ENCODE measurements around the gene LTBP3.

LTBP3 gene

DNA sequence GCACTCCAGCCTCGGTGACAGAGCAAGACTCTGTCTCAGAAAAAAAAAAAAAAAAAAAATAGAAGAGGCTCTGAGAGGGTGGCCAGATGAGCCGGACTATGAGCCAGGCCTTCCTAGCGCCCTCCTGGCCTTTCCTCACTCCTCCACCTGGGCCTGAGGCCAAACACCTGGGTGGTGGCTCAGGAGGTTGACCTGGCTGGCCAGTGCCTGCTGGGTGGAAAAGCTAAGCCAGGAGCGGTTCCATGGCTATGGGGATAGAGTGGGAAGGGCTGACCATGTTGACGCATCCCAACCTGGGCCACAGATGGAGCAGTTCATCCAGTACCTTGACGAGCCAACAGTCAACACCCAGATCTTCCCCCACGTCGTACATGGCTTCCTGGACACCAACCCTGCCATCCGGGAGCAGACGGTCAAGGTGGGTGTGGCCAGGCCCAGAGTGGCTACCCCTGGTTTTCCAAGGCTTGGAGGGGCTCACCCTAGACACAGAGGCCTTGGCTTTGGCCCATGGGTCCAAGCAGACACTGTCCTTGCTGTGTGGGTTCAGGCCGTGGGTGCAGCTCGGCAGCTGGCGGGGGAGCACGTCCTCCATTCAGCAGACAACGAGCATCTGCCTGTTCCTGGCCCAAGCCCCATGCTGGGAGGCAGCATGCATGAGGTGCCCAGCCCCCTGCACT, 25.6 kb downstream of the LTBP3 start:
- no peak overlapping the region for H3K27ac ChIP-seq

DNA sequence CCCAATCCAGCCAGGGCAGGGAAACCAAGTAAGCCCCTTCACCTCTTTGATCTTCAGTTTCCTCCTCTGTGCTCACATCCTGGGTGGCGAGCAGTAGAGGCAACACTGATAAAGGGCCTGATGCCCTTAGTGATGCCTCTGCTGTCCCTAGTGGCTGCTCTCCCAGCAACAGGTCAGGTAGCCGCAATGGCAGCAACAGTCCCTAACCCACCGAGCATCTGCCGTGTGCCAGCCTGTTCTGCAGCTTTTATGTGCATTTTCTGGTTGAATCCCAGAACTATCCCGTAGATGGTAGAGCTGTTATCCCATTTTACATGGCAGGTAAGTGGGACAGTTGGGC, 28.0 kb downstream of the LTBP3 start:
- no peak overlapping the region for H3K4me2 ChIP-seq (ENCODE audit: low read length)
- no peaks in the 10 kb centered on the region for H3K4me1 ChIP-seq
- no peak overlapping the region for H2AFZ ChIP-seq
- no peak overlapping the region for H3K9ac ChIP-seq
- H3K9me3 ChIP-seq (ENCODE audit: control insufficient read depth, low read length), result no peaks in the 10 kb centered on the region
- H3K27me3 ChIP-seq (ENCODE audit: control insufficient read depth, insufficient read depth, low read length), result no peaks in the 10 kb centered on the region
- no peak overlapping the region for H3K4me3 ChIP-seq (ENCODE audit: low read depth, low read length)
- no peaks in the 10 kb centered on the region for H3K36me3 ChIP-seq (ENCODE audit: control insufficient read depth, insufficient read depth, low read length)
- H3K27ac ChIP-seq, result no peak overlapping the region
- TF ChIP-seq, protein P1, sequence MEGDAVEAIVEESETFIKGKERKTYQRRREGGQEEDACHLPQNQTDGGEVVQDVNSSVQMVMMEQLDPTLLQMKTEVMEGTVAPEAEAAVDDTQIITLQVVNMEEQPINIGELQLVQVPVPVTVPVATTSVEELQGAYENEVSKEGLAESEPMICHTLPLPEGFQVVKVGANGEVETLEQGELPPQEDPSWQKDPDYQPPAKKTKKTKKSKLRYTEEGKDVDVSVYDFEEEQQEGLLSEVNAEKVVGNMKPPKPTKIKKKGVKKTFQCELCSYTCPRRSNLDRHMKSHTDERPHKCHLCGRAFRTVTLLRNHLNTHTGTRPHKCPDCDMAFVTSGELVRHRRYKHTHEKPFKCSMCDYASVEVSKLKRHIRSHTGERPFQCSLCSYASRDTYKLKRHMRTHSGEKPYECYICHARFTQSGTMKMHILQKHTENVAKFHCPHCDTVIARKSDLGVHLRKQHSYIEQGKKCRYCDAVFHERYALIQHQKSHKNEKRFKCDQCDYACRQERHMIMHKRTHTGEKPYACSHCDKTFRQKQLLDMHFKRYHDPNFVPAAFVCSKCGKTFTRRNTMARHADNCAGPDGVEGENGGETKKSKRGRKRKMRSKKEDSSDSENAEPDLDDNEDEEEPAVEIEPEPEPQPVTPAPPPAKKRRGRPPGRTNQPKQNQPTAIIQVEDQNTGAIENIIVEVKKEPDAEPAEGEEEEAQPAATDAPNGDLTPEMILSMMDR (IDR thresholded peaks at IDR 0.05), result no peak
- H3K79me2 ChIP-seq, result peaks cover 3% of the 10 kb centered on the region

More for the DNA sequence above, 25.6 kb downstream of the LTBP3 start:
- no peak overlapping the region for H3K9ac ChIP-seq
- no peaks in the 10 kb centered on the region for H3K79me2 ChIP-seq
- no peak overlapping the region for H2AFZ ChIP-seq
- H3K9me3 ChIP-seq (ENCODE audit: control insufficient read depth, low read length), result no peaks in the 10 kb centered on the region
- TF ChIP-seq, protein P1 (IDR thresholded peaks at IDR 0.05), result no peak
- no peak overlapping the region for H3K4me2 ChIP-seq (ENCODE audit: low read length)
- no peaks in the 10 kb centered on the region for H3K4me1 ChIP-seq
- H3K4me3 ChIP-seq (ENCODE audit: low read depth, low read length), result no peak overlapping the region
- H3K36me3 ChIP-seq (ENCODE audit: control insufficient read depth, insufficient read depth, low read length), result no peaks in the 10 kb centered on the region
- H3K27me3 ChIP-seq (ENCODE audit: control insufficient read depth, insufficient read depth, low read length), result no peaks in the 10 kb centered on the region

- Histone ChIP-seq H2AFZ (no peak overlapping the region), H3K27ac (no peak overlapping the region), H3K4me1 (no peaks in the 10 kb centered on the region), H3K4me3 (ENCODE audit: low read depth, low read length) (no peak overlapping the region), H3K36me3 (ENCODE audit: control insufficient read depth, insufficient read depth, low read length) (no peaks in the 10 kb centered on the region), H3K79me2 (peaks cover 3% of the 10 kb centered on the region), H3K9ac (no peak overlapping the region), H3K9me3 (ENCODE audit: control insufficient read depth, low read length) (no peaks in the 10 kb centered on the region), H3K27me3 (ENCODE audit: control insufficient read depth, insufficient read depth, low read length) (no peaks in the 10 kb centered on the region), H3K4me2 (ENCODE audit: low read length) (no peak overlapping the region)
- TF ChIP-seq, protein P1 (IDR thresholded peaks at IDR 0.05), result no peak
Measured at GRCh38 chr11:65529475-65530156, 28.5 kb downstream of the LTBP3 start.

DNA sequence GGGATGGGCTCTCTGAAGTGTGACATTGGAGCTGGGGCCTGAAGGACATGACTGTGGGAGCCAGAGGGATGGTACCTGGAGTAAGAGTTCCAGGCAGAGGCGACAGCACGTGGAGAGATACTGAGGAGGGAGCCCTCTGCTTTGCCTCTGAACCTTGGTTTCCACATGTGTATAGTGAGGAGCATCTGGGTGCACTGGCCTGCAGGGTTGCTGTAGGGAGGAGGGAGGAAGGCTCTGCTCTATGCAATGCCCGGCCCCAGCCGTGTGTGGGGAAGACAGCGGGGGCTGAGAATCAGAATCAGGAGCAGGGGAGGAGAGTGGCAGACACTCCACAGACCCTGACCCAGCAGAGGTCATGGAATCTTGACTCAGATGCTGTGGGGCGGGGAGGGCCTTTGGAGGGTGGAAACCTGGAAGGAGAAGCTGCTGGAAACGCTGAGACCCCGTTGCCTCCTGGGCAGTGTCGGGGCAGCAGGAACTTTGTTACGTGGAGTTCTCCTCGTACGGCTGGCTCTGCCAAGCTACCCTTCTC, 29.3 kb downstream of the LTBP3 start:
- peaks cover 3% of the 10 kb centered on the region for H3K79me2 ChIP-seq
- H3K27ac ChIP-seq, result no peak overlapping the region
- no peaks in the 10 kb centered on the region for H3K9me3 ChIP-seq (ENCODE audit: control insufficient read depth, low read length)
- no peak overlapping the region for H3K9ac ChIP-seq
- H3K4me2 ChIP-seq (ENCODE audit: low read length), result no peak overlapping the region
- H3K27me3 ChIP-seq (ENCODE audit: control insufficient read depth, insufficient read depth, low read length), result no peaks in the 10 kb centered on the region
- TF ChIP-seq, protein P1 (IDR thresholded peaks at IDR 0.05), result no peak
- no peak overlapping the region for H3K4me3 ChIP-seq (ENCODE audit: low read depth, low read length)
- peaks cover 7% of the 10 kb centered on the region for H3K4me1 ChIP-seq
- H3K36me3 ChIP-seq (ENCODE audit: control insufficient read depth, insufficient read depth, low read length), result no peaks in the 10 kb centered on the region
- no peak overlapping the region for H2AFZ ChIP-seq

Measured in parathyroid adenoma (tissue), 2 donors.